HFF-Myc (cell line): ENCODE measurements around the gene B9D1.

ENCODE experiments used
- DNase-seq: peaks from one replicate; pipeline ENCODE4 v3.0.0-alpha.2; 2011; ENCODE audit warnings: low read depth; ENCODE audit errors: extremely low read depth
- H3K4me3 ChIP-seq: replicated peaks from 2 replicates; pipeline ENCODE4 v1.5.1; 2011; ENCODE audit warnings: low read depth, mild to moderate bottlenecking, control low read depth, low read length
- TF ChIP-seq, protein P1 (sequence below): IDR thresholded peaks from 2 replicates; pipeline ENCODE4 v1.5.1; 2012; ENCODE audit warnings: mild to moderate bottlenecking, low read depth, low read length, control low read depth; ENCODE audit errors: missing control alignments

Gene B9D1

DNA sequence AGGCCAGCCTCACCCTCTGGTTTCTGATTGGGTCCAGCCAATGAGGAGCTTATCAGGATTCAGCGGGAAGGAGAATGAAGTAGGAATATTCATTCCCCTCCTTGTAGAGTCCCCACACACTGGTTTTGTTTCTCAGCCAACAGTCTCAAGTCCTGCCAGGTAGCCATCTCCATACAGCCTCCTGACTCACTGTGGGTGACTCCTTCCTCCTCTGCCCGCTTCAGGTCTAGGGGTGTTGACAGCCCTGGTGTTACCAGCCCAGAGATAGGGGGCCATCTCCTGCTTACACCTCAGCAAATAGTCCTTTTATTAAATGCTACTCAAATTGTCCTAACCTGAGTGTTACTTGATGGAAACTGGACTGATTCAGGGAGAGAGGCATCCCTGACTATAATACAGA, 28.4 kb upstream of the B9D1 start:
- TF ChIP-seq, protein P1, sequence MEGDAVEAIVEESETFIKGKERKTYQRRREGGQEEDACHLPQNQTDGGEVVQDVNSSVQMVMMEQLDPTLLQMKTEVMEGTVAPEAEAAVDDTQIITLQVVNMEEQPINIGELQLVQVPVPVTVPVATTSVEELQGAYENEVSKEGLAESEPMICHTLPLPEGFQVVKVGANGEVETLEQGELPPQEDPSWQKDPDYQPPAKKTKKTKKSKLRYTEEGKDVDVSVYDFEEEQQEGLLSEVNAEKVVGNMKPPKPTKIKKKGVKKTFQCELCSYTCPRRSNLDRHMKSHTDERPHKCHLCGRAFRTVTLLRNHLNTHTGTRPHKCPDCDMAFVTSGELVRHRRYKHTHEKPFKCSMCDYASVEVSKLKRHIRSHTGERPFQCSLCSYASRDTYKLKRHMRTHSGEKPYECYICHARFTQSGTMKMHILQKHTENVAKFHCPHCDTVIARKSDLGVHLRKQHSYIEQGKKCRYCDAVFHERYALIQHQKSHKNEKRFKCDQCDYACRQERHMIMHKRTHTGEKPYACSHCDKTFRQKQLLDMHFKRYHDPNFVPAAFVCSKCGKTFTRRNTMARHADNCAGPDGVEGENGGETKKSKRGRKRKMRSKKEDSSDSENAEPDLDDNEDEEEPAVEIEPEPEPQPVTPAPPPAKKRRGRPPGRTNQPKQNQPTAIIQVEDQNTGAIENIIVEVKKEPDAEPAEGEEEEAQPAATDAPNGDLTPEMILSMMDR: no peak
- DNase-seq: no peak

DNA sequence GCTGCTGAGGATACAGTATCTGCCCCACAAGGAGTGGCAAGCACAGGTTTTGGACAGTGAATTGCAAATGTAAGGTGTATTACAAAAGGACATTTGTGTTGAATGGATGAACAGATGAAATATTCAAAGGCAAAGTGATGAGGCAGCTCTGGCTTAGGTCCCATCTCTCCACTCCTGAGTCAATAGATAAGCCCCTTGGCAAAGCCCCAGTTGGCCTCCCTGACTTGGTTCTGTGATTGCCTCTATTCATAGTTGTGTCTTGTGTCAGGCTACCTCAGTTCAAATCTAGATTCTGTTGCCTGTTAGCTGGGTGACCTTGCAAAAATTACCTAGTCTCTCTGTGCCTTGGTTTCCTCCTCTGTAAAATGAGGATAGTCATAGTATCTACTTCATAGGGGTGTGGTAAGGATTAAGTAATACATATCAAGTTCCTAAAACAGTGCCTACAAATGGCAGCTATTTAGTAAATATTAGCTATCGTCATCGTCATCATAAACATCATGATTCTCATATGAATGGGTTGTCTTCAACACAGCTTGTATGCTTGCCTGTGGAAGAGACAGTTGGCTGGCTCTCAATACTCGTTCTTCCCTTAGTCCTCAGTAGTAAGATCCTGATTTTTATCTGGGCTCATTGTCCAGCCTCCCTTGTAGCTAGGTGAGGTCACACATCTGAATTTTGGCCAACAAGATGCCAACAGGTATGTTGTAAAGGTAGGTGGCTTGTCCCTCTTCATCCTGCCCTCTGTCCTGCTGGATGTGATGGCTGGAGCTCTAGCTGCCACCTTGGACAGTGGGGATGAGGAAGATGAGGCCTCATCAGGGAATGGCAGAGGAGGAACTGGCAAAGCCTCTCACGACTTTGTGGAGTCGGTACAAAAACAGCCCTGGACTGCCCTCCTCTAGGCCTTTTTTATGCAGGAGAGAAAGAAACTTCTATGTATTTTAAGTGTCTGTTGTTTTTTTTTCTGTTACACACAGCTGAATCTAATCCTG, 26.6 kb upstream of the B9D1 start:
- TF ChIP-seq, protein P1: no peak
- DNase-seq: no peak

More for the DNA sequence above, 28.4 kb upstream of the B9D1 start:
- H3K4me3 ChIP-seq: no peak overlapping the region

DNA sequence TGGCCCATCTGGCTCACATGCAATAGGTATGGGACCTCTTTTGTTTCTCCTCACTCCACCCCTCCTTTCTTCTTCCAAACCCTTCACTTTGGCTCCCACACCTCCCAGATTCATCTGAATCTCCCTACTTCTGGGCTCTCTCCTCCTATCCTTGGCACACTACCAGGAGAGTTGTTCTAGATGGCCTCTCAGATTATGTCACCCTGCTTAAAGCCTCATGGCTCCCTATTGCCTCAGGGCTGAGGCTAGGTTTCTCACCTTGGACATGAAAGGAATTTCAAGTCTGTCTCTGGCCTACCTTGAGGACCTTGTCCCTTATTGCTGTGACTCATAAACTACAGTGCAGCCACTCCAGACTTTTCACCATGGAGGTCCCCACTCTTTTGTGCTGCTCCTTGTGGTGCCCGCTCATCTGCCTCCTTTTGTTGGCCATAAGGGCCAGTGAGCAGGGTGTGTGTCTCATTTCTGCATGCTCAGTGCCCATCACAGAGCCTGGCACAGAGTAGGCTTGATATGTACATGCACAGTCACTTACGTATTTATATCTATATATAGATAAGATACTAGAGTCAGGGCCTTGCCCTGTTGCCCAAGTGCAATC, 25.5 kb upstream of the B9D1 start:
- TF ChIP-seq, protein P1: no peak
- DNase-seq: peak; percentile 71
- no peak overlapping the region for H3K4me3 ChIP-seq

More for the DNA sequence above, 26.6 kb upstream of the B9D1 start:
- H3K4me3 ChIP-seq: no peak overlapping the region

DNA sequence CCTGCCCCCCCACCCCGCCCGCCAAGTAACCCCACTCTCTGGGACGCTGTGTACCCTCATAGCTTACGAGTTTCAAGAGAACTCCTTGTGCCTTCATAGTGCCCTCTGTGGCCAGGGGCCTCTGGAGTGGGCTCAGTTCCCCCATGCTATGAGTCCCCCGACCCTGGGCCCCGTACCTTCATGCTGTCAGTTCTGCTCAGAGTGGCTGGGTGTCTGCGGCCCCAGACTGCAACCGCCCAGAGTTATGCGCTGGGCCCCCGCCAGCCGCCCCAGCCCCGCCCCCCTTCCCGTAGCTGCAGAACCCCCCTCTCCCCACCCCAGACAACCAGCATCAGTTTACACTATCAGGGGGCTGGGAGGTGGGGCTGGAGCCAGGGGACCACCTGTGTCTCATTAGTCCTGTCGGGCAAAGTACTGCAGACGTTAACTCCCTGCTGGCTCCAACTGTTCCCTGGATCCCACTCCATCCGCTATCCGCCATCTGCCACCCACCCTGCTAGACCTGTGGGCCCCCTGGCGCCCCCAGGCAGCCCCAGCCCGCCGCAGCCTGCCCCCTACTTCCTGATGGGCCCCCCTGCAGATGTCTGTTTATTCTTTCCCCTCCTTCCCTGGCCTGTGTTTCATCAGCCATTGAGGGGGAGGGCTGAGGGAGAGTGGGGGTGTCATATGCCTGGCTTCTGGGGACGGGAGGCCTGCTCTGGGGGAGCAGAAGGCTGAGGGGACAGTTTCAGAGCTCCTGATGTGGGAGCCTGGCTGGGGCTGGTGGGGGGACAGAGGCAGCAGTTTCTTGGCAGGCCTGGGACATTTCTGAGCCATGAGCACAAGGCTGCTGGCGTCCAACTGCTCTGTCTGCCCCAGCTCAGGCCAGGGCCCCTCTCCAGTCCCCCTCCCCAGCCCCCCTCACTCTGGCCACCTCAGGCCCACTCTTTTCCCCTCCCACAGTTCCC, 24.7 kb upstream of the B9D1 start, which contains the start of gene MFAP4:
Gene MFAP4, minus strand, starts transcription at position 217 of the 947 bp plus-strand sequence. Its CDS starts 35 bp downstream, at position 182.
- TF ChIP-seq, protein P1: no peak
- H3K4me3 ChIP-seq: peak within 1 kb of the TSS; percentile 39
- DNase-seq: peak; percentile 94

DNA sequence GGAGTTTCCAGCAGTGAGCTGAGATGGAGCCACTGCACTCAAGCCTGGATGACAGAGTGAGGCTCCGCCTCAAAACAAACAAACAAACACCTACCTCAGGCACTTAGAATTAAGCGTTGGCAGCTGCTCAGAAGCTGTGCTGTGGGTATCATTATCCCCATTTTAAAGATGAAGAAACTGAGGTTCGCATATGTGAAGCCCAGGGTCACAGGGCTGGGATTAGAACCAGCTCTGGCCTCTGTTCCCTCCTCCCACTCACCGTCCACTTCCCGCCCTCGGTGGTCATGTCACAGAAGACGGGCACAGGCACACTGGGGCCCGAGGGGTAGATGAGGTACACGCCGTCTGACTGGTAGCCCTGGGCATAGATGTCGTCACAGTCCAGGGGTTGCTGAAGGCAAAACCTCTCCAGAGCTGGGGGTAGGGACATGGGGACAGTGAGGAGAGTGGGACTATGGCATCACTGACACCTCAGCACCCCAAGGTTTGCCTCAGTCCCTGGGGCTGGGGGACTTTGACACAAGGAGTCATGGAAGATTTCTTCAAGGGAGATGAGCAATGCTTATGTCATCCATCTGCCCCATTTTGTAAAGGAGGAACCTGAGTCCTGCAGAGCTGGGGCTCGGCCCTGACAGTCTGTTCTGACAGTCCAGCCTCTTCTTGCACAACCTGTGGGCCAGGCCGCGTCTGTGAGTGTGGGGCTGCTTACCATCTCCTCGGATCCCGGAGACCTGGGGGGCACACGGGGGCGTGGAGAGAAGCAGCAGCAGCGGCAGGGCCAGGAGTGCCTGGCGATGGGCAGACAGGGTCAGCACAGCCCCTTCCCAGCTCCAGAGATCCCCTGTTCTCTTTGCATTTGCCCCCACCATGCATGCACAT, 23.8 kb upstream of the B9D1 start:
- TF ChIP-seq, protein P1: no peak
- no peak for DNase-seq
- H3K4me3 ChIP-seq: peak overlapping the region; percentile 39
